ENCODE measurements around the gene KLHL36. TPM values are rescaled to one million over a fixed set of nuclear protein-coding genes. Genes with fewer than 3 reads are reported as not detected.

KLHL36 gene
- polyA plus RNA-seq, 4 donors = 12.7 to 33.1 (median 19.3) TPM

- Histone ChIP-seq H3K4me1 (ENCODE audit: control insufficient read depth in 3 of 3, insufficient read depth in 2 of 3, low read depth in 1 of 3, low read length in 2 of 3) (peaks cover 0 to 4% (median 4%) of the 10 kb centered on the region in 3 donors), H3K27ac (ENCODE audit: low read depth in 1 of 3, low read length in 2 of 3) (no peak overlapping the region), H3K4me3 (ENCODE audit: low read depth in 1 of 3, low read length in 3 of 3) (no peak overlapping the region), H3K9me3 (ENCODE audit: control insufficient read depth in 2 of 2, insufficient read depth in 1 of 2, low read depth in 1 of 2, low read length in 1 of 2) (no peaks in the 10 kb centered on the region), H3K36me3 (ENCODE audit: control insufficient read depth in 3 of 3, insufficient read depth in 2 of 3, low read depth in 1 of 3, low read length in 3 of 3) (peaks cover 12 to 72% (median 14%) of the 10 kb centered on the region in 3 donors), H3K27me3 (ENCODE audit: control insufficient read depth in 3 of 3, insufficient read depth in 3 of 3, low read length in 3 of 3) (no peaks in the 10 kb centered on the region)
- FAIRE-seq (no peak), DNase-seq (no peak)
- WGBS, 3 donors = 90 to 93% (median 90%) methylated on average over 3 of the region's 3 CpGs
Observed at GRCh38 chr16:84654238-84654637, 5.9 kb downstream of the KLHL36 start.

- DNase-seq (no peak), FAIRE-seq (no peak)
- WGBS, 3 donors = 65 to 73% (median 67%) methylated on average over 6 of the region's 6 CpGs
- H3K36me3 ChIP-seq (ENCODE audit: control insufficient read depth in 3 of 3, insufficient read depth in 2 of 3, low read depth in 1 of 3, low read length in 3 of 3) = peaks cover 12 to 78% (median 14%) of the 10 kb centered on the region in 3 donors
- no peaks in the 10 kb centered on the region for H3K27me3 ChIP-seq (ENCODE audit: control insufficient read depth in 3 of 3, insufficient read depth in 3 of 3, low read length in 3 of 3)
- H3K27ac ChIP-seq (ENCODE audit: low read depth in 1 of 3, low read length in 2 of 3) = no peak overlapping the region
- no peak overlapping the region for H3K4me3 ChIP-seq (ENCODE audit: low read depth in 1 of 3, low read length in 3 of 3)
- no peaks in the 10 kb centered on the region for H3K9me3 ChIP-seq (ENCODE audit: control insufficient read depth in 2 of 2, insufficient read depth in 1 of 2, low read depth in 1 of 2, low read length in 1 of 2)
- no peaks in the 10 kb centered on the region for H3K4me1 ChIP-seq (ENCODE audit: control insufficient read depth in 3 of 3, insufficient read depth in 2 of 3, low read depth in 1 of 3, low read length in 2 of 3)
Observed at GRCh38 chr16:84654998-84655397, 6.7 kb downstream of the KLHL36 start.

DNA sequence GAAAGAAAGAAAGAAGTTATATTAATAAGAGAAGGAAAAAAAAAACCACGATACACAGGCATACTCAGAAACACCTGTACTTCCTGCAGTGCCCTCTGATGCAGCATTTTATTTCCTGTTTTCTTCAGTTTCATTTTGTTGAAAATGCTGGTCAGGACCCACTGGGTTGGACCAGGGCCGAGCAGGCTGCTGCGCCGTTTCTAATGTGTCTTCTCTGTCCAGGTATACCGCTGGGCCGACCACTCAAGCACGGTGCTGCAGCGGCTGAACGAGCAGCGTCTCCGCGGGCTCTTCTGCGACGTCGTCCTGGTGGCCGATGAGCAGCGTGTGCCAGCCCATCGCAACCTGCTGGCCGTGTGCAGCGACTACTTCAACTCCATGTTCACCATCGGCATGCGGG is 8.3 kb downstream of the KLHL36 start:
- Histone ChIP-seq H3K27ac (ENCODE audit: low read depth in 1 of 3, low read length in 2 of 3) (no peak overlapping the region), H3K4me3 (ENCODE audit: low read depth in 1 of 3, low read length in 3 of 3) (no peak overlapping the region), H3K9me3 (ENCODE audit: control insufficient read depth in 2 of 2, insufficient read depth in 1 of 2, low read depth in 1 of 2, low read length in 1 of 2) (no peaks in the 10 kb centered on the region), H3K36me3 (ENCODE audit: control insufficient read depth in 3 of 3, insufficient read depth in 2 of 3, low read depth in 1 of 3, low read length in 3 of 3) (peaks cover 14 to 88% (median 19%) of the 10 kb centered on the region in 3 donors), H3K4me1 (ENCODE audit: control insufficient read depth in 3 of 3, insufficient read depth in 2 of 3, low read depth in 1 of 3, low read length in 2 of 3) (no peaks in the 10 kb centered on the region), H3K27me3 (ENCODE audit: control insufficient read depth in 3 of 3, insufficient read depth in 3 of 3, low read length in 3 of 3) (no peaks in the 10 kb centered on the region)
- DNase-seq = no peak
- 91 to 96% (median 94%) methylated on average over 22 of the region's 22 CpGs for WGBS, 3 donors
- FAIRE-seq = no peak

GRCh38 chr16:84657229-84657837 is 9.0 kb downstream of the KLHL36 start:
- H3K36me3 ChIP-seq (ENCODE audit: control insufficient read depth in 3 of 3, insufficient read depth in 2 of 3, low read depth in 1 of 3, low read length in 3 of 3) = peaks cover 17 to 89% (median 23%) of the 10 kb centered on the region in 3 donors
- no peaks in the 10 kb centered on the region for H3K9me3 ChIP-seq (ENCODE audit: control insufficient read depth in 2 of 2, insufficient read depth in 1 of 2, low read depth in 1 of 2, low read length in 1 of 2)
- DNase-seq = no peak
- no peaks in the 10 kb centered on the region for H3K27me3 ChIP-seq (ENCODE audit: control insufficient read depth in 3 of 3, insufficient read depth in 3 of 3, low read length in 3 of 3)
- no peak overlapping the region for H3K4me3 ChIP-seq (ENCODE audit: low read depth in 1 of 3, low read length in 3 of 3)
- H3K27ac ChIP-seq (ENCODE audit: low read depth in 1 of 3, low read length in 2 of 3) = no peak overlapping the region
- WGBS, 3 donors = 97 to 98% (median 97%) methylated on average over 50 of the region's 50 CpGs
- H3K4me1 ChIP-seq (ENCODE audit: control insufficient read depth in 3 of 3, insufficient read depth in 2 of 3, low read depth in 1 of 3, low read length in 2 of 3) = no peaks in the 10 kb centered on the region
- no peak for FAIRE-seq

- Histone ChIP-seq H3K36me3 (ENCODE audit: control insufficient read depth in 3 of 3, insufficient read depth in 2 of 3, low read depth in 1 of 3, low read length in 3 of 3) (peaks cover 21 to 88% (median 26%) of the 10 kb centered on the region in 3 donors), H3K27me3 (ENCODE audit: control insufficient read depth in 3 of 3, insufficient read depth in 3 of 3, low read length in 3 of 3) (no peaks in the 10 kb centered on the region), H3K27ac (ENCODE audit: low read depth in 1 of 3, low read length in 2 of 3) (no peak overlapping the region), H3K9me3 (ENCODE audit: control insufficient read depth in 2 of 2, insufficient read depth in 1 of 2, low read depth in 1 of 2, low read length in 1 of 2) (no peaks in the 10 kb centered on the region), H3K4me3 (ENCODE audit: low read depth in 1 of 3, low read length in 3 of 3) (no peak overlapping the region), H3K4me1 (ENCODE audit: control insufficient read depth in 3 of 3, insufficient read depth in 2 of 3, low read depth in 1 of 3, low read length in 2 of 3) (no peaks in the 10 kb centered on the region)
- FAIRE-seq = no peak
- 88 to 91% (median 90%) methylated on average over 11 of the region's 11 CpGs for WGBS, 3 donors
- no peak for DNase-seq
Observed at GRCh38 chr16:84658690-84659089, 10.4 kb downstream of the KLHL36 start.

- Histone ChIP-seq H3K4me3 (ENCODE audit: low read depth in 1 of 3, low read length in 3 of 3) (no peak overlapping the region), H3K27ac (ENCODE audit: low read depth in 1 of 3, low read length in 2 of 3) (no peak overlapping the region), H3K36me3 (ENCODE audit: control insufficient read depth in 3 of 3, insufficient read depth in 2 of 3, low read depth in 1 of 3, low read length in 3 of 3) (peaks cover 21 to 86% (median 26%) of the 10 kb centered on the region in 3 donors), H3K4me1 (ENCODE audit: control insufficient read depth in 3 of 3, insufficient read depth in 2 of 3, low read depth in 1 of 3, low read length in 2 of 3) (no peaks in the 10 kb centered on the region), H3K9me3 (ENCODE audit: control insufficient read depth in 2 of 2, insufficient read depth in 1 of 2, low read depth in 1 of 2, low read length in 1 of 2) (no peaks in the 10 kb centered on the region), H3K27me3 (ENCODE audit: control insufficient read depth in 3 of 3, insufficient read depth in 3 of 3, low read length in 3 of 3) (no peaks in the 10 kb centered on the region)
- WGBS, 3 donors = 95 to 98% (median 96%) methylated on average over 27 of the region's 27 CpGs
- DNase-seq (no peak), FAIRE-seq (no peak)
Observed at GRCh38 chr16:84659656-84660300, 11.5 kb downstream of the KLHL36 start.

DNA sequence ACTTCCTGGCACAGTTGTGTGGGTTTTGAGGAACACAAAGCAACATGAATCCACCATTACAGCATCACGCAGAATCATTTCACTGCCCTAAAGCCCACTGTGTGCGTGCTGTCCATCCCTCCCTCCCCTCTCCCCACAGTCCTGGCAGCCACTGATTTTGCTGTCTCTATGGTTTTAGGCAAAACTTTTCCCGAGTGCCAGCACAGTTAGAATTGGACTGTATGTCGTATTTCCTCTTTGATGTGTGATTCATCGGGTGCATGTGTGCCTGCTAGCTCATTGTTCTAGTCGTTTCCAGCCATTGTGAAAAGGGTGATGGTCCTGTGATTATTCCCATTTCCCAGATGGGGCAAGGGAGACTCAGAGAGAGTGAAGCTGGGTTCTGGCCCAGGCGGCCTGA is 12.7 kb downstream of the KLHL36 start:
- no peak overlapping the region for H3K4me3 ChIP-seq (ENCODE audit: low read depth in 1 of 3, low read length in 3 of 3)
- peaks cover 21 to 88% (median 26%) of the 10 kb centered on the region in 3 donors for H3K36me3 ChIP-seq (ENCODE audit: control insufficient read depth in 3 of 3, insufficient read depth in 2 of 3, low read depth in 1 of 3, low read length in 3 of 3)
- WGBS, 3 donors = 80 to 83% (median 82%) methylated on average over 7 of the region's 7 CpGs
- no peaks in the 10 kb centered on the region for H3K9me3 ChIP-seq (ENCODE audit: control insufficient read depth in 2 of 2, insufficient read depth in 1 of 2, low read depth in 1 of 2, low read length in 1 of 2)
- FAIRE-seq (no peak), DNase-seq (no peak)
- H3K4me1 ChIP-seq (ENCODE audit: control insufficient read depth in 3 of 3, insufficient read depth in 2 of 3, low read depth in 1 of 3, low read length in 2 of 3) = peaks cover 0 to 6% (median 2%) of the 10 kb centered on the region in 3 donors
- no peaks in the 10 kb centered on the region for H3K27me3 ChIP-seq (ENCODE audit: control insufficient read depth in 3 of 3, insufficient read depth in 3 of 3, low read length in 3 of 3)
- no peak overlapping the region for H3K27ac ChIP-seq (ENCODE audit: low read depth in 1 of 3, low read length in 2 of 3)

DNA sequence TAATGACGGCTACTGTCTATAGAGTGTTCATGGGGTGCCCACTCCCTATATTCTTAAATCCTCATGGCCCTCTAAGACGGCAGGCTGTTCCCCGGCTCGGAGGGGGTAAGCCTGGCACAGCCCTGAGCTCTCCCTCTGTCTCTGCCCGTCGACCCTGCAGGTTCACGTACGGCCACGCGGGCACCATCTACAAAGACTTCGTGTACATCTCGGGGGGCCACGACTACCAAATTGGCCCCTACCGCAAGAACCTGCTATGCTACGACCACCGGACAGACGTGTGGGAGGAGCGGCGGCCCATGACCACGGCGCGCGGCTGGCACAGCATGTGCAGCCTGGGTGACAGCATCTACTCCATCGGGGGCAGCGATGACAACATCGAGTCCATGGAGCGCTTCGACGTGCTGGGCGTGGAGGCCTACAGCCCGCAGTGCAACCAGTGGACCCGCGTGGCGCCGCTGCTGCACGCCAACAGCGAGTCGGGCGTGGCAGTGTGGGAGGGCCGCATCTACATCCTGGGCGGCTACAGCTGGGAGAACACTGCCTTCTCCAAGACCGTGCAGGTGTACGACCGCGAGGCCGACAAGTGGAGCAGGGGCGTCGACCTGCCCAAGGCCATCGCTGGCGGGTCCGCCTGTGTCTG is 13.2 kb downstream of the KLHL36 start:
- FAIRE-seq = no peak
- Histone ChIP-seq H3K36me3 (ENCODE audit: control insufficient read depth in 3 of 3, insufficient read depth in 2 of 3, low read depth in 1 of 3, low read length in 3 of 3) (peaks cover 21 to 92% (median 26%) of the 10 kb centered on the region in 3 donors), H3K9me3 (ENCODE audit: control insufficient read depth in 2 of 2, insufficient read depth in 1 of 2, low read depth in 1 of 2, low read length in 1 of 2) (no peaks in the 10 kb centered on the region), H3K27me3 (ENCODE audit: control insufficient read depth in 3 of 3, insufficient read depth in 3 of 3, low read length in 3 of 3) (no peaks in the 10 kb centered on the region), H3K4me3 (ENCODE audit: low read depth in 1 of 3, low read length in 3 of 3) (no peak overlapping the region), H3K4me1 (ENCODE audit: control insufficient read depth in 3 of 3, insufficient read depth in 2 of 3, low read depth in 1 of 3, low read length in 2 of 3) (peaks cover 0 to 6% (median 2%) of the 10 kb centered on the region in 3 donors), H3K27ac (ENCODE audit: low read depth in 1 of 3, low read length in 2 of 3) (no peak overlapping the region)
- no peak for DNase-seq
- 95 to 97% (median 97%) methylated on average over 48 to 51 of the region's 51 CpGs for WGBS, 3 donors
